GM23338 (cell line): ENCODE data around the gene TMPRSS3. TPM values are rescaled to one million over a fixed set of nuclear protein-coding genes. Genes with fewer than 3 reads are reported as not detected.

Experiments
- ATAC-seq: fragments of 200-7000 bp; cut with Tn5 transposase; 3 replicates; pipeline ENCODE4 v1.9.1; 2020
- DNase-seq: peaks from one replicate; pipeline ENCODE4 v3.0.0-alpha.2; 2015; ENCODE audit warnings: low spot score
- H2AFZ ChIP-seq: fragments of 200-600 bp; sonication (generic); 2 replicates; pipeline ENCODE4 v1.8.0; 2016; ENCODE audit warnings: antibody characterized with exemption, mild to moderate bottlenecking, moderate library complexity
- H3F3A ChIP-seq: fragments of 200-600 bp; sonication (generic); replicated peaks from 2 replicates; pipeline ENCODE4 v1.8.0; 2017; ENCODE audit warnings: antibody characterized with exemption, mixed run types, low read depth
- H3K27ac ChIP-seq: fragments of 200-600 bp; sonication (generic); 2 replicates; pipeline ENCODE4 v1.6.1; 2016; ENCODE audit warnings: low read depth
- H3K27me3 ChIP-seq: fragments of 200-600 bp; sonication (generic); 2 replicates; pipeline ENCODE4 v1.8.0; 2016; ENCODE audit warnings: mild to moderate bottlenecking, mixed run types, moderate library complexity; ENCODE audit not compliant: insufficient read depth
- H3K36me3 ChIP-seq: fragments of 200-600 bp; sonication (generic); 2 replicates; pipeline ENCODE4 v1.8.0; 2016; ENCODE audit warnings: mild to moderate bottlenecking; ENCODE audit not compliant: insufficient read depth
- H3K4me1 ChIP-seq: fragments of 200-600 bp; sonication (generic); 2 replicates; pipeline ENCODE4 v1.8.0; 2016; ENCODE audit warnings: mild to moderate bottlenecking, moderate library complexity; ENCODE audit not compliant: insufficient read depth
- H3K4me2 ChIP-seq: fragments of 200-600 bp; sonication (generic); 2 replicates; pipeline ENCODE4 v1.7.1; 2017; ENCODE audit warnings: mixed run types
- H3K4me3 ChIP-seq: fragments of 200-600 bp; sonication (generic); 2 replicates; pipeline ENCODE4 v1.6.1; 2016; ENCODE audit warnings: mixed run types
- H3K79me2 ChIP-seq: fragments of 200-600 bp; sonication (generic); replicated peaks from 2 replicates; pipeline ENCODE4 v1.8.0; 2017; ENCODE audit warnings: mild to moderate bottlenecking; ENCODE audit not compliant: insufficient read depth
- H3K9me2 ChIP-seq: fragments of 200-600 bp; sonication (generic); 2 replicates; pipeline ENCODE4 v1.8.0; 2017; ENCODE audit not compliant: insufficient read depth
- H4K20me1 ChIP-seq: fragments of 200-600 bp; sonication (generic); replicated peaks from 2 replicates; pipeline ENCODE4 v1.8.0; 2017; ENCODE audit warnings: mild to moderate bottlenecking; ENCODE audit not compliant: insufficient read depth
- H3K27ac Mint-ChIP-seq: 2 replicates; pipeline ENCODE4 v1.8.0; 2020; ENCODE audit warnings: inconsistent platforms, mild to moderate bottlenecking, moderate library complexity, mixed read lengths
- H3K27me3 Mint-ChIP-seq: 3 replicates; pipeline ENCODE4 v1.8.0; 2022; ENCODE audit warnings: low read depth, mild to moderate bottlenecking, moderate library complexity, mixed read lengths, inconsistent platforms; ENCODE audit not compliant: insufficient read depth, poor library complexity
- H3K36me3 Mint-ChIP-seq: 3 replicates; pipeline ENCODE4 v1.8.0; 2021; ENCODE audit warnings: low read depth, mild to moderate bottlenecking, inconsistent platforms, moderate library complexity, mixed read lengths
- H3K4me1 Mint-ChIP-seq: 3 replicates; pipeline ENCODE4 v1.8.0; 2020; ENCODE audit warnings: mild to moderate bottlenecking, inconsistent platforms, mixed read lengths
- H3K4me3 Mint-ChIP-seq: 3 replicates; pipeline ENCODE4 v1.8.0; 2021; ENCODE audit warnings: moderate library complexity, mild to moderate bottlenecking, inconsistent platforms, mixed read lengths
- H3K9me3 Mint-ChIP-seq: 3 replicates; pipeline ENCODE4 v1.8.0; 2020; ENCODE audit warnings: moderate library complexity, mild to moderate bottlenecking, inconsistent platforms, mixed read lengths
- CREB1 ChIP-seq: fragments of 250-450 bp; sonication (Bioruptor Pico); IDR thresholded peaks from 2 replicates; pipeline ENCODE4 v1.5.0; 2020; ENCODE audit warnings: low read depth, mild to moderate bottlenecking, moderate library complexity
- CTCF ChIP-seq, 2 experiments: fragments of 200-600 bp in 1 of 2; sonication (generic) in 1 of 2; conservative IDR thresholded peaks; 2 replicates each; pipeline versions ENCODE4 v1.5.1 to v1.6.1; 2016 to 2017; ENCODE audit warnings: antibody characterized with exemption in 2 of 2, low read depth in 2 of 2, mild to moderate bottlenecking in 2 of 2, moderate library complexity in 1 of 2
- ETS1 ChIP-seq: IDR thresholded peaks from 2 replicates; pipeline ENCODE4 v1.6.1; 2016; ENCODE audit warnings: antibody characterized with exemption
- EZH2 ChIP-seq: fragments of 200-600 bp; sonication (generic); IDR thresholded peaks from one replicate; pipeline ENCODE4 v1.8.0; 2017; ENCODE audit warnings: antibody characterized with exemption, mild to moderate bottlenecking, low read depth; ENCODE audit not compliant: unreplicated experiment
- EZH2phosphoT487 ChIP-seq: fragments of 200-600 bp; sonication (generic); IDR thresholded peaks from one replicate; pipeline ENCODE4 v1.8.1; 2018; ENCODE audit warnings: antibody characterized with exemption; ENCODE audit not compliant: unreplicated experiment
- JUNB ChIP-seq: IDR thresholded peaks from one replicate; pipeline ENCODE4 v1.6.1; 2016; ENCODE audit warnings: antibody characterized with exemption; ENCODE audit not compliant: unreplicated experiment
- NANOG ChIP-seq: IDR thresholded peaks from 2 replicates; pipeline ENCODE4 v1.6.1; 2016; ENCODE audit warnings: antibody characterized with exemption, borderline replicate concordance
- POLR2AphosphoS5 ChIP-seq: IDR thresholded peaks from 2 replicates; pipeline ENCODE4 v1.6.1; 2016; ENCODE audit warnings: antibody characterized with exemption, low read depth
- REST ChIP-seq: IDR thresholded peaks from one replicate; pipeline ENCODE4 v1.6.1; 2018; ENCODE audit warnings: antibody characterized with exemption; ENCODE audit not compliant: unreplicated experiment
- STAT1 ChIP-seq: IDR thresholded peaks from one replicate; pipeline ENCODE4 v1.6.1; 2016; ENCODE audit warnings: antibody characterized with exemption; ENCODE audit not compliant: unreplicated experiment
- ZNF114 ChIP-seq: fragments of 250-450 bp; sonication (Bioruptor Pico); IDR thresholded peaks from 2 replicates; pipeline ENCODE4 v1.5.0; 2020; ENCODE audit warnings: mild to moderate bottlenecking, moderate library complexity
- ZNF331 ChIP-seq: fragments of 250-450 bp; sonication (Bioruptor Pico); IDR thresholded peaks from 2 replicates; pipeline ENCODE4 v1.5.0; 2020; ENCODE audit warnings: low read depth, mild to moderate bottlenecking, moderate library complexity
- polyA plus RNA-seq: library from polyadenylated mRNA; unstranded; fragments of >200 nt; fragmentation: Nextera tagmentation; extraction: Ambion mirVana; gene quantifications from 2 replicates; pipeline ENCODE4 v1.2.1, GENCODE V29; 2016
- total RNA-seq: library from RNA; depleted of rRNA; stranded (reverse); fragments of >200 nt; shearing (Covaris generic); gene quantifications from 2 replicates; pipeline ENCODE4 v1.2.3, GENCODE V29; 2014

The TMPRSS3 gene
- total and polyA plus RNA-seq, 2 experiments from 2014 or later = 0.17 TPM; not detected in 1

- no peak for TF ChIP-seq CTCF (conservative IDR thresholded peaks at IDR 0.05; ENCODE audit: low read depth in 2 of 2)
- TF ChIP-seq ZNF331 (CRISPR knock-in tag) = no peak
- no peak for TF ChIP-seq JUNB
- TF ChIP-seq NANOG = no peak
- TF ChIP-seq CREB1 (CRISPR knock-in tag) = no peak
- TF ChIP-seq ETS1 = no peak
- TF ChIP-seq EZH2phosphoT487 = no peak
- TF ChIP-seq REST = no peak
- no peak for TF ChIP-seq STAT1
- TF ChIP-seq ZNF114 (CRISPR knock-in tag) = no peak
- no peak for TF ChIP-seq EZH2
Observed at GRCh38 chr21:42358261-42358660, 37.6 kb downstream of the TMPRSS3 start (continued).

- Histone ChIP-seq H3K27ac (no peak overlapping the region), H3K27me3 (no peaks in the 10 kb centered on the region), H4K20me1 (no peaks in the 10 kb centered on the region), H3K4me2 (no peak overlapping the region), H3K4me1 (no peaks in the 10 kb centered on the region), H3F3A (no peaks in the 10 kb centered on the region), H3K4me3 (no peak overlapping the region), H3K36me3 (no peaks in the 10 kb centered on the region), H2AFZ (no peak overlapping the region), H3K79me2 (no peaks in the 10 kb centered on the region), H3K9me2 (0 out of 2 replicates have a peak, but pooled peaks cover 9% of the 10 kb centered on the region)
- H3K4me1 Mint-ChIP-seq = no peaks in the 10 kb centered on the region
- H3K9me3 Mint-ChIP-seq = peaks cover 23% of the 10 kb centered on the region
- DNase-seq (no peak), ATAC-seq (no peak)
- peaks cover 6% of the 10 kb centered on the region for H3K36me3 Mint-ChIP-seq
- H3K27me3 Mint-ChIP-seq = peaks cover 6% of the 10 kb centered on the region
- no peak overlapping the region for H3K4me3 Mint-ChIP-seq
- no peak overlapping the region for H3K27ac Mint-ChIP-seq
- TF ChIP-seq ZNF331 (CRISPR knock-in tag) (no peak), ETS1 (no peak), POLR2AphosphoS5 (no peak), EZH2 (no peak), JUNB (no peak), STAT1 (no peak), EZH2phosphoT487 (no peak)
Observed at GRCh38 chr21:42357307-42357706, 38.5 kb downstream of the TMPRSS3 start.
